HG03575 (cell line): ENCODE data around the gene KCNAB1.
"Not testable (repeated sequence)": the region's sequence is repeated elsewhere in the genome, so short reads cannot be mapped to it uniquely, and the experiment has no call there.

ENCODE experiments used
- ATAC-seq: cut with Tn5 transposase; IDR thresholded peaks from one replicate; pipeline ENCODE4 v1.9.1; 2021; ENCODE audit not compliant: unreplicated experiment, insufficient number of reproducible peaks, low FRiP score; ENCODE audit errors: extremely low read depth

Gene KCNAB1

GRCh38 chr3:156133076-156133475 lies 12.7 kb downstream of the KCNAB1 start:
- ATAC-seq = no peak

GRCh38 chr3:156135921-156136638 lies 15.7 kb downstream of the KCNAB1 start:
- ATAC-seq = no peak

GRCh38 chr3:156137397-156137796 lies 17.0 kb downstream of the KCNAB1 start:
- ATAC-seq = not testable (repeated sequence)

- ATAC-seq = no peak
Measured at GRCh38 chr3:156140001-156140595, 19.7 kb downstream of the KCNAB1 start.

- ATAC-seq = no peak
Measured at GRCh38 chr3:156142702-156143101, 22.3 kb downstream of the KCNAB1 start.

DNA sequence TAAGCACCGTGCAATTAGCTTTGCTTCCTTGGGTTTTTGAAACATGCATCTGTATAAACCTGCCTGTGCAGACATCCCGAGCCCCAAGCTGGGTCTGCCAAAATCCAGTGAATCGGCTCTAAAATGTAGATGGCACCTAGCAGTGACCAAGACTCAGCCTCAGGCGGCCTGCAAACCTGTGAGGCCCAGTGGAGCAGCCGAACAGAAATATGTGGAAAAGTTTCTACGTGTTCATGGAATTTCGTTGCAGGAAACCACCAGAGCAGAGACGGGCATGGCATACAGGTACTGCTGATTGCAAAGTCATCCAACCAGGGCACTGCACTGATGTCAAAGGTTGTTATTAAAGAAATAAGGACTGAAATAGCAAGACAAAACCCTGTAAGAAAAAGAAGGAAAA lies 22.8 kb downstream of the KCNAB1 start:
- no peak for ATAC-seq

DNA sequence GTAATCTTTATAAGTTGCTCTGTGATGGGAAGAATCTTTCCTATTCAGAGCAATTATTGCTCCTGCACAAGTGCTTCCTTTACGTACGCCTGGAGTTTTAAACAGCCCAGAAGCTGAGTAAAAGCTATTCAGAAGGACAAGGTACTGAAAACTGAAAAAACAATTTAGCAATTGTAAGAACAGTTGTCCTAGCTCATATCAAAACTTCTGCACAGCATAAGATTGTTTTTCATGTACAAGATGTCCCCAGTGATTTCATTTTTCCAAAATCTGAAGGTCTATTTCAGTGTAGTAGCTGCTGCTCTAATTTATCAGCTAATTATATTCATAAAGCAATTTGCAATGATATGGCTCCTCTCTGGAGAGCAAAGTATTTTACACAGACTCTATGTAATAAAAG lies 23.7 kb downstream of the KCNAB1 start:
- ATAC-seq = no peak

- no peak for ATAC-seq
Measured at GRCh38 chr3:156145866-156146265, 25.5 kb downstream of the KCNAB1 start.

DNA sequence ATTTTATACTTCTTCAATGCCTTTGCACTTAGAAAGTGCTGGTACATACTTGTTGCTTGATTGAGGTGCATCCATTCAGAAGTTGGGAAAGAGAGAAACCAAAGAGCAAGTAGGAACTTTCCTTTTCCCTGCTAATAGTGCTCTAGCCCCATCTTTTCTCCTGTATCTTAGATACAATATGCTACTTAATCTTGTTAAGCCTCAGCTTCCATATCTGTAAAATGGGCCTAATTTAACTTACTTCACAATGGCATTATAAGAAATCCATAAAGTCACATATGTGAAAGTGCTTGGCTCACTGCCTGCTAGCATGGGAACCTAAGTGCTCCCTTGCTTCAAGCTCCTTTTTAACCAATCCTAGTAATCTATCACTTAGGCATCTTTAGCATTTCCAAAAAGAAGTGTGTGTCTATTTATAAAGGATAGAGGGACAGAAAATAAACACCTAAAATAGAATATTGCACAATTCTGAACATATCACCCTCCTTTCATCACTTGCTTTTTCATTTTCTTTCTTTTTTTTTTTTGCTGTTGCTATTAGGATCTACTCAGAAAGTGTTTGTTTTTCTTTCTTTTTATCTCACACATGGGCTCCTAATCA lies 28.1 kb downstream of the KCNAB1 start:
- ATAC-seq = no peak

DNA sequence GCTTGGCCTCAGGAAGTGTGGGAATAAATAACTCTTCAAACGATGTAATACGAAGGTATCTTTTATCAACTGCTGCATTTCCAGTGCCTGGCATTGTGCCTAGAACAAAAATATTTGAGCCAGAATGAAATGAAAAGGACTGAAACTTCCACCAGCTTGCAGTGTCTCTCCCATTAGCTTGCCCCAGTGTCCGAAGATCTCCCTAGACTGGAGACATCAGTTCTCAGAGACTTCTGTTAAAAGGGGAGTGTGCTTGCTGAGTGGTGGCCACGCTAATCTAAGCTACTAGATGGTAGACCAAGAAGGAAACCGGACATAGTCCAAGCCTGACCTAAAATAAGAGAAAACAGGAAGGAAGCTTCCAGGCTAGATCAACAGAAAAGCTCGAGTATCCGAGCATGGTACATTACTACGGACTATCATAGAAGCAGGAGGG lies 28.6 kb downstream of the KCNAB1 start:
- ATAC-seq = no peak

- ATAC-seq = no peak
Measured at GRCh38 chr3:156149876-156150275, 29.5 kb downstream of the KCNAB1 start.

DNA sequence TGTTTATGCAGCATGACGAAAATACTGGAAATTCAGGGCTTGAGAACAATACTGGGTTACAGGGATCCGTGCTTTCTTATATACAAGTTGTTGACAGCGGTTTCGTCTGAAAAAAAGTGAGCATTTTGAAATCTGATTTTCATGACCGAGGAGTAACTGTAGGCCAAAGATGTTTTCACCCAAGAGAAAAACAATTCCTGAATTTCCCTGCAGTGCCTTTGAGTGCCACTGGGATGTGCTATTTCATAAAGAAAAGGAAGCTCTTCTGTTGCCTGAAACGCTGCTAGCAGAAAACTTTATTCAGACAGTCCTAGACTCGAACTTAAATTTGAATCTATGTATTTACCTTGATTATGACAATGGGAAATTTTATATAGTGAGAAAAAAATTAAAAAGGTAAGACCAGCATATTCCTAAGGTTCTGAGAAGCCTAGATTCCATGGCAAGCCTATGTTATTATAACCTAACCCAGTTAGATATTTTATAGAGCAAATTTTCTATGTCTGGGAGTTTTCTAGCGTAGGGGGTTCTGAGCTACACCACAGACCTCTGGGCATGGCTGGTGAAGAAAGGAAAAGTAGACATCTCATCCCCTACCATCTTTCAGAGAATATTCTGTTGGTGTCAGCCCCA lies 30.2 kb downstream of the KCNAB1 start:
- no peak for ATAC-seq

- no peak for ATAC-seq
Measured at GRCh38 chr3:156151824-156152428, 31.5 kb downstream of the KCNAB1 start.

DNA sequence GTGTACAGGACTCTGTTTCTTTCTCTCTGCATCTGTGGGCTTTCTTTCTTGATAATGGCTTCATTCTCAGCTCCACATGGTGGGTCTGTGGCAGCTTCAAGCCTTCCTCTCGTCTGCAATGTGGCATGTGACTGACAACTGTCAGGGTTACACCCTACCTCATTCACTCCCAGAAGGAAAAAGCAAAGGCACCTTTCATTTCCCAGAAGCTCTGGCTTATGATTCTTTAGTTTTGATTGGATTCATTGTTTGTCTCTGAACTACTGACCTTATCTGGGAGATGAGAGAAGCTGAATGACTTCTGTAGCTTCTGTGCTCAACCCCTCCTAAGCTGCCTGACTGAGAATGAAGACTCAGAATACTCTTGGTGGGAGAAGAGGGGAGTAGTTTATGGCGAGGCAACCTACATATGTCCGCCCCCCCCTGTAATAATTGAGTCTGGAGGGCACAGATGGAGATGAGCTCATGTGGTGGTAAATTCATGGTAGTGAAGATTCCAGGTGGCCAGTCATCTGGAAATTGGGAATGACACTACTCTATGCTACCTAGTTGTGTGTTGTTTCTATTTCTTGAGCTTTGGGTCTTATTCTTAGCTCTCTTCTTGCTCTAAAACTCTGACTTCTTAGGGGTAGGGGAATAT lies 38.4 kb downstream of the KCNAB1 start:
- ATAC-seq = no peak

- no peak for ATAC-seq
Measured at GRCh38 chr3:156160647-156161046, 40.3 kb downstream of the KCNAB1 start.

GRCh38 chr3:156161172-156161571 lies 40.8 kb downstream of the KCNAB1 start:
- ATAC-seq = no peak

DNA sequence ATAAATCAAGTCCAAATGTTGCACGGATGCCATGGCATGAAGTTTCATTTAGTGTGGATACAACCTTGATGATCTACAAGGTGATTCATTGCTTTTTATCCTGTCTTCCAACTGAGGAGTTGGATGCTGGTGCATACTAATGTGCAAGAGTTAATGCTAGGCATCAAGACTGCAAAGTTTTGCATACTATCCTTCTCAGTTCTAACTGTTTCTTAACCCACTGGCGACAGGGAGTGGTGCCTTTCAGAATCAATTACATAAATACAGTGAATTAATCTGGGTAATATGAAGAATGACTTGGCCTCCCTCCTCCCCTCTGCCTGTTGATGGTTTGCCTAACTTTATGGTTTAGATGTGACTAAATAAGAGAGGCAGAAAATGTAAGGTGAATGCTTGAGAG lies 43.5 kb downstream of the KCNAB1 start:
- ATAC-seq = no peak

DNA sequence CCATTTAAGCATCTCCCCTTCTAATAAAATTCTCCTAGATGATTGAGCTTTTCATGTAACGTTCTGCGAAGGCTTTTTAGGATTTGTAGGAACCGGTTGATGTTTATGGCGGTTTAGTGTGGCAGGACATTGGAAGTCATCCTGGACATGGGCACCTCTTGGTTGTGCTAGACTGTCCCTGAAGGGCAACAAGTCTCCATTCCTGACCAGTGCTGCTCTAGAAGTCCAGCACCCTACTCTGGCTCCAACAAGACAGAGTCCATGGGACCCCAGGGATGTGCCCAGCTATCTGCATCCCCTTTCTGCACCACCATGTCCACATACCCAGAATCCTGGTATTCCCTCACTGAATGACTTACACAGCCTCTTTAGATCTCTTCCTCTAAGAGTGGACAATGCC lies 46.4 kb downstream of the KCNAB1 start:
- ATAC-seq = no peak

DNA sequence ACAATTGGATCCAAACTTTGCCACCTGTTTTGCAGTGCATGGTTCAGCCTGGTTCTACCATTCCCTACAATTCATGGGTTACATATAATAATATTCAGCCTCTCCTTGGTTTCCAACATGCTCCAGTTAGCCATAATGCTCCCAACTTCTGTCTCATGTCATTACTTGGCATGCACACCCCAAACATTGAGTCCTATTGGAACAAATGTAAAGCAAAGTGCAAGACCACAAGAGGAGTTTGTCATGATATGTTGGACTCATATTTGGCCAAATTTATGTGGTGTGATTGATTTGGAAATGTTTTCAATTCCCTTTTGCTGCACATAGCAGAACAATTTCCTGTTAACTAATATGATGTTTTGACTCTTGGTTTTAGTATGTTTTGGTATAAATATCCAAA lies 50.2 kb downstream of the KCNAB1 start:
- no peak for ATAC-seq
